Gastroesophageal sphincter (tissue), 4 donors: ENCODE measurements around the gene PIF1. TPM values are rescaled to one million over a fixed set of nuclear protein-coding genes. Genes with fewer than 3 reads are reported as not detected.
A peak's percentile ranks its signal among the peaks of the same experiment; 100 is the strongest.

Experiments used
- ATAC-seq: fragments of 150-250 bp; one replicate; pipeline ENCODE4 v1.9.1; 2016; ENCODE audit warnings: mild to moderate bottlenecking, moderate library complexity
- H3K27ac ChIP-seq, 4 donors: fragments of 200-600 bp; sonication (generic) in 3 of 4; 1 replicate in 3 of 4; 2 replicates in 1 of 4; pipeline ENCODE4 v1.5.1; 2016 to 2019
- H3K27me3 ChIP-seq: fragments of 200-600 bp; sonication (generic); one replicate; pipeline ENCODE4 v1.5.1; 2019
- H3K36me3 ChIP-seq, 2 donors: fragments of 200-600 bp; sonication (generic); one replicate each; pipeline ENCODE4 v1.5.1; 2019; ENCODE audit warnings: control low read depth in 1 of 2
- H3K4me1 ChIP-seq, 3 donors: fragments of 200-600 bp; sonication (generic); 1 replicate in 2 of 3; 2 replicates in 1 of 3; pipeline ENCODE4 v1.5.1; 2016 to 2019; ENCODE audit warnings: control low read depth in 2 of 3
- H3K4me3 ChIP-seq, 2 donors: fragments of 200-600 bp; sonication (generic); one replicate each; pipeline ENCODE4 v1.5.1; 2019; ENCODE audit warnings: mild to moderate bottlenecking in 1 of 2, moderate library complexity in 1 of 2
- H3K9me3 ChIP-seq, 3 donors: fragments of 200-600 bp; sonication (generic); one replicate each; pipeline ENCODE4 v1.5.1; 2017 to 2019; ENCODE audit warnings: control low read depth in 2 of 3
- EP300 ChIP-seq: sonication (generic); formaldehyde crosslinking; IDR thresholded peaks from one replicate; pipeline ENCODE4 v1.6.1; 2017; ENCODE audit warnings: antibody characterized with exemption, mild to moderate bottlenecking
- POLR2A ChIP-seq, 2 donors: fragments of 450-650 bp; IDR thresholded peaks; one replicate each; pipeline ENCODE4 v1.6.1; 2017; ENCODE audit warnings: antibody characterized with exemption in 2 of 2, mild to moderate bottlenecking in 2 of 2, moderate library complexity in 1 of 2
- POLR2AphosphoS5 ChIP-seq: sonication (generic); formaldehyde crosslinking; IDR thresholded peaks from one replicate; pipeline ENCODE4 v1.6.1; 2017; ENCODE audit warnings: antibody characterized with exemption
- WGBS, 2 donors: methylation state at CpG; one replicate each; pipeline ENCODE4 v1.1.5; 2018; ENCODE audit warnings: low coverage in 1 of 2; 5-methylcytosine and 5-hydroxymethylcytosine counted together
- total RNA-seq, 4 donors: library from RNA; depleted of rRNA; stranded (reverse); fragments of >200 nt; gene quantifications; one replicate each; pipeline ENCODE4 v1.1.0, GENCODE V29; 2016
- TF ChIP-seq, protein P1 (sequence below), 4 experiments: fragments of 200-600 bp in 2 of 4; fragments of 450-650 bp in 2 of 4; sonication (generic) in 1 of 4; IDR thresholded peaks; one replicate each; pipeline ENCODE4 v1.5.1; 2017 to 2019; ENCODE audit warnings: antibody characterized with exemption in 4 of 4, mild to moderate bottlenecking in 2 of 4, moderate library complexity in 2 of 4

Gene PIF1
- total RNA-seq, 4 donors from 2014 or later = 1.6 to 3.4 (median 2.3) TPM

GRCh38 chr15:64865126-64865997, 39.9 kb upstream of the PIF1 start:
- WGBS, 2 donors = 87 to 90% methylated on average over 3 of the region's 12 CpGs
- peak; percentile 7 for ATAC-seq
- H3K9me3 ChIP-seq = no peaks in the 10 kb centered on the region
- H3K4me1 ChIP-seq = peaks cover 0 to 56% (median 18%) of the 10 kb centered on the region in 3 donors
- no peaks in the 10 kb centered on the region for H3K27me3 ChIP-seq
- H3K27ac ChIP-seq = peak overlapping the region in 3 of 4 donors; percentile 34 to 70 (median 57)
- H3K4me3 ChIP-seq = no peak overlapping the region
- no peak for TF ChIP-seq POLR2A (IDR thresholded peaks at IDR 0.05)
- TF ChIP-seq, protein P1, sequence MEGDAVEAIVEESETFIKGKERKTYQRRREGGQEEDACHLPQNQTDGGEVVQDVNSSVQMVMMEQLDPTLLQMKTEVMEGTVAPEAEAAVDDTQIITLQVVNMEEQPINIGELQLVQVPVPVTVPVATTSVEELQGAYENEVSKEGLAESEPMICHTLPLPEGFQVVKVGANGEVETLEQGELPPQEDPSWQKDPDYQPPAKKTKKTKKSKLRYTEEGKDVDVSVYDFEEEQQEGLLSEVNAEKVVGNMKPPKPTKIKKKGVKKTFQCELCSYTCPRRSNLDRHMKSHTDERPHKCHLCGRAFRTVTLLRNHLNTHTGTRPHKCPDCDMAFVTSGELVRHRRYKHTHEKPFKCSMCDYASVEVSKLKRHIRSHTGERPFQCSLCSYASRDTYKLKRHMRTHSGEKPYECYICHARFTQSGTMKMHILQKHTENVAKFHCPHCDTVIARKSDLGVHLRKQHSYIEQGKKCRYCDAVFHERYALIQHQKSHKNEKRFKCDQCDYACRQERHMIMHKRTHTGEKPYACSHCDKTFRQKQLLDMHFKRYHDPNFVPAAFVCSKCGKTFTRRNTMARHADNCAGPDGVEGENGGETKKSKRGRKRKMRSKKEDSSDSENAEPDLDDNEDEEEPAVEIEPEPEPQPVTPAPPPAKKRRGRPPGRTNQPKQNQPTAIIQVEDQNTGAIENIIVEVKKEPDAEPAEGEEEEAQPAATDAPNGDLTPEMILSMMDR (IDR thresholded peaks at IDR 0.05) = no peak
- no peak for TF ChIP-seq EP300
- no peak for TF ChIP-seq POLR2AphosphoS5
- peaks cover 0 to 75% of the 10 kb centered on the region in 2 donors for H3K36me3 ChIP-seq

GRCh38 chr15:64864068-64864467, 38.6 kb upstream of the PIF1 start:
- Histone ChIP-seq H3K27me3 (no peaks in the 10 kb centered on the region), H3K36me3 (peaks cover 0 to 81% of the 10 kb centered on the region in 2 donors), H3K4me3 (no peak overlapping the region), H3K4me1 (peaks cover 0 to 69% (median 30%) of the 10 kb centered on the region in 3 donors), H3K27ac (peak overlapping the region in 3 of 4 donors; percentile 34 to 70 (median 57)), H3K9me3 (no peaks in the 10 kb centered on the region)
- no CpG with 5 or more reads among the region's 1 CpG for WGBS, 2 donors
- TF ChIP-seq EP300 (no peak), POLR2AphosphoS5 (no peak)
- TF ChIP-seq, protein P1 (IDR thresholded peaks at IDR 0.05) = no peak
- ATAC-seq = no peak

GRCh38 chr15:64862408-64862807, 37.0 kb upstream of the PIF1 start:
- Histone ChIP-seq H3K4me1 (peaks cover 8 to 81% (median 45%) of the 10 kb centered on the region in 3 donors), H3K27me3 (no peaks in the 10 kb centered on the region), H3K27ac (peak overlapping the region in 3 of 4 donors; percentile 90 to 96 (median 91)), H3K36me3 (peaks cover 0 to 78% of the 10 kb centered on the region in 2 donors), H3K9me3 (no peaks in the 10 kb centered on the region), H3K4me3 (no peak overlapping the region)
- TF ChIP-seq EP300 = no peak
- TF ChIP-seq POLR2A (IDR thresholded peaks at IDR 0.05) = no peak
- TF ChIP-seq, protein P1 (IDR thresholded peaks at IDR 0.05) = no peak
- TF ChIP-seq POLR2AphosphoS5 = no peak
- 100% methylated on average over 1 of the region's 1 CpG for WGBS, 2 donors
- no peak for ATAC-seq

DNA sequence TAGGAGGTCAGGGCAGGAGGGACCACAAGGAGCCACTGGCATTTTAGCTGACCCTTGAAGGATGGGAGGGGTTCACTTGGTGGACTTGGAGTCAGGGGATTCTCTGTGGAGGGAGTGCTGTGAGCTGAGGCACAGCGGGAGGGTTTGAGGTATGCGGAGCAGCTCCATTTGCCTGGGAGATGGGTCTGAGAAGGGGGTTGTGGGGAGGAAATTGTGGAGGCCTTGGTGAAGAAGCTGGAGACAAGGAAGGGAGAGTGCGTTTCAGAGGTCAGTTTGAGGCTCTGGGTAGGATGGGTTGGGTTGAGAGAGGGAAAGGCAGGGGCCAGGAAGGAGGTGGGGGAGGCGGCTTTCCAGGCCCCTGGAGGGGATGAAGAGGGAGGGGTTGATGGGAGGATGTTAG, 36.5 kb upstream of the PIF1 start:
- Histone ChIP-seq H3K36me3 (peaks cover 0 to 74% of the 10 kb centered on the region in 2 donors), H3K4me3 (no peak overlapping the region), H3K27me3 (no peaks in the 10 kb centered on the region), H3K4me1 (peaks cover 13 to 81% (median 47%) of the 10 kb centered on the region in 3 donors), H3K9me3 (no peaks in the 10 kb centered on the region), H3K27ac (peak overlapping the region in 3 of 4 donors; percentile 90 to 96 (median 91))
- no peak for ATAC-seq
- TF ChIP-seq POLR2AphosphoS5 = no peak
- TF ChIP-seq POLR2A (IDR thresholded peaks at IDR 0.05) = no peak
- TF ChIP-seq, protein P1 (IDR thresholded peaks at IDR 0.05) = no peak
- TF ChIP-seq EP300 = no peak
- 76 to 83% methylated on average over 4 of the region's 4 CpGs for WGBS, 2 donors
